ENCODE measurements around the gene TMEM238L.

Gene TMEM238L

GRCh38 chr17:10772425-10773380 is 31.2 kb downstream of the TMEM238L start:
- peak; percentile 67 to 83 for DNase-seq

- DNase-seq = no peak
These were observed 32.8 kb downstream of the TMEM238L start for GRCh38 chr17:10771148-10771547.

GRCh38 chr17:10769840-10770239 is 34.1 kb downstream of the TMEM238L start:
- DNase-seq = no peak

GRCh38 chr17:10768750-10769251 is 35.1 kb downstream of the TMEM238L start:
- no peak for DNase-seq

- no peak for DNase-seq
These were observed 36.7 kb downstream of the TMEM238L start for GRCh38 chr17:10767232-10767631.

- DNase-seq = no peak
These were observed 41.9 kb downstream of the TMEM238L start for GRCh38 chr17:10762037-10762436.

GRCh38 chr17:10761281-10761680 is 42.6 kb downstream of the TMEM238L start:
- no peak for DNase-seq

- no peak for DNase-seq
These were observed 45.8 kb downstream of the TMEM238L start for GRCh38 chr17:10758062-10758461.

GRCh38 chr17:10757647-10758046 is 46.3 kb downstream of the TMEM238L start:
- no peak for DNase-seq

GRCh38 chr17:10757067-10757466 is 46.8 kb downstream of the TMEM238L start:
- no peak for DNase-seq

GRCh38 chr17:10756619-10757018 is 47.3 kb downstream of the TMEM238L start:
- DNase-seq = no peak

GRCh38 chr17:10756185-10756584 is 47.7 kb downstream of the TMEM238L start:
- peak; percentile 50 to 76 for DNase-seq

- no peak for DNase-seq
These were observed 48.2 kb downstream of the TMEM238L start for GRCh38 chr17:10755592-10756127.

- no peak for DNase-seq
These were observed 48.9 kb downstream of the TMEM238L start for GRCh38 chr17:10754861-10755591.

- DNase-seq = peak in 1 of 2 experiments; percentile 48
These were observed 49.8 kb downstream of the TMEM238L start for GRCh38 chr17:10754109-10754508.

GRCh38 chr17:10752696-10753095 is 51.2 kb downstream of the TMEM238L start:
- DNase-seq = no peak

- no peak for DNase-seq
These were observed 52.3 kb downstream of the TMEM238L start for GRCh38 chr17:10751563-10751962.

GRCh38 chr17:10750210-10750609 is 53.7 kb downstream of the TMEM238L start:
- DNase-seq = no peak

- DNase-seq = no peak
These were observed 55.2 kb downstream of the TMEM238L start for GRCh38 chr17:10748531-10749181.

GRCh38 chr17:10745231-10745630 is 58.7 kb downstream of the TMEM238L start:
- no peak for DNase-seq
